ENCODE data around the gene LYL1.

DNA sequence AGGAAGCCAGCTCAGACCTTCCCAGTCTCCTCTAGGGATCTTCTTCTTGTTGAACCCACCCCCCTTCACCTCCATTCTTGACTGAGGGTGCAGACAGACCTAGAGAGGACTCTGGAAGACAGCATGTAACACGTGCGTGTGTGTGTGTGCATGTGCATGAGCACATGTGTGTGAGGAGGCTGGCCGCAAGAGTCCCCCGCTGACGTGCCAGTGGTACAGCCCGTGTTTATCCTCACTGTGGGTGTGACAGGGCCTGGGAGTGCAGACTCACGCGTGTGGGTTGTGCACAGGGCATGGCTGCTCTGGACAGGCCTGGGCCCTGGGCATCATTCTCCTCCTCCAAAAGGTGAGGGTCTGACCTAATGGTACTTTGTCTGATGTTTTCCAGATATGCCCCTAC lies 26.3 kb downstream of the LYL1 start:
- TF ChIP-seq EZH2 (IDR thresholded peaks at IDR 0.05; ENCODE audit: insufficient read depth, poor library complexity, severe bottlenecking) (no peak), EZH2phosphoT487 (IDR thresholded peaks at IDR 0.05; ENCODE audit: insufficient read depth, low read depth) (no peak)

Data from GM23248 (cell line).